Right renal pelvis (tissue), 4 donors: ENCODE results near the gene TRIM7. TPM values are rescaled to one million over a fixed set of nuclear protein-coding genes. Genes with fewer than 3 reads are reported as not detected.

ENCODE experiments used
- DNase-seq, 4 donors: peaks; one replicate each; pipeline ENCODE4 v3.0.0-alpha.2; 2013; ENCODE audit warnings: low read depth in 4 of 4, low spot score in 3 of 4, missing footprints in 1 of 4
- polyA plus RNA-seq, 4 donors: library from polyadenylated mRNA; unstranded; fragments of 120-200 nt; gene quantifications; one replicate each; pipeline ENCODE4 v1.2.1, GENCODE V29; 2013; ENCODE audit not compliant: insufficient read length in 4 of 4

TRIM7 gene
- polyA plus RNA-seq: under 1 TPM in 3 of 4 donors, not detected in 1; 0.09 to 0.29 (median 0.18) TPM

DNA sequence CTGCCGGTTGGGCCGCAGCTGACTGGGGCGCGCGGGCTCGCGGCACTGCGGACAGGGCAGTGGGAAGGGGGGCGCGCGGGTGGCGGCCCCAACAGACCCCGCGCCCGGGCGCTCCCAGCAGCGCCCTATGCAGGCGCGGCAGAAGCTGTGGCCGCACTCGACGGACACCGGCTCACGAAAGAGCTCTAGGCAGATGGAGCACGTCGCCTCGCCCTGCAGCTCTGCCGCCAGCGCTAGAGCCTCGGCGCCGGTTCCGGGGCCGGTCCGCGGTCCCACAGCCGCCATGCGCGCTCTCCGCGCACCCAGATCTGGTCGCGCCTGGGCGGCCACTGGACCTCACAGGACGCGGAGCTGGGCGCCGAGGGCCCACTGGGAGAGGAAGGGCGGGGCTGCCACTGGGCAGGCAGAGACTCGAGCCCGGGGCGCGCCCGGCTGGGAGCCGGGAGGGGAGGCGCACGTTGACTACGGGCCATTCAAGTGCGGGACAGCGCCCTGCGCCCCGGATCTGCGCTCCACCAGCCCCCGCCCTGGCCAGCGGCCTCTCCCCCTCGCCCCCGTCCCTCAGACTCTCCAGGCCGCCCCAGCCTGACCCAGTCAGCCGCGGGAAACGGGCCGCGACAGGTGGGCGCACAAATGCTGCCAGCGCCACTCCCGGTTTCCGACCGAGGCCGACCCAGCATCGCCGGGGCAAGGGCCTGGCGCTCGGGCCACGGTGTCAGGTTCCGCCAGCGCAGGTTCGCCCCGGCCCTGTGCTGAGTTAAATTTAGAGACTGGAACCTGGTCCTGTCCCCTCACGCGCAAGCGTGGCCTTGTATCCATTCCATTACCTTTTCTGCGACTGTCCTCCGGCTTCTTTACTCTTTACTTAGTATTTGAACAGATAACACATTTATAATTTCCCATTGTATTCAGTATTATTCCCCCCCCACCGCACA is at the start of gene TRIM7:
Gene TRIM7, minus strand, starts transcription at position 371 of the 935 bp plus-strand sequence. Its CDS starts 86 bp downstream, at position 285.
- DNase-seq: no peak

GRCh38 chr5:181248277-181248676 is 43.3 kb upstream of the TRIM7 start:
- DNase-seq: no peak

- peak in 3 of 4 donors; percentile 73 to 81 (median 75) for DNase-seq
Observed at GRCh38 chr5:181246276-181247049, 41.5 kb upstream of the TRIM7 start.

- no peak for DNase-seq
Observed at GRCh38 chr5:181245427-181246275, 40.7 kb upstream of the TRIM7 start.

- DNase-seq: peak in 3 of 4 donors; percentile 87 to 96 (median 89)
Observed at GRCh38 chr5:181243564-181244343, 38.8 kb upstream of the TRIM7 start, which contains the start of gene RACK1. Gene RACK1 (minus strand): TSS chr5:181243906. CDS start chr5:181243800, 106 bp downstream.

GRCh38 chr5:181243018-181243563 is 38.1 kb upstream of the TRIM7 start:
- no peak for DNase-seq

DNA sequence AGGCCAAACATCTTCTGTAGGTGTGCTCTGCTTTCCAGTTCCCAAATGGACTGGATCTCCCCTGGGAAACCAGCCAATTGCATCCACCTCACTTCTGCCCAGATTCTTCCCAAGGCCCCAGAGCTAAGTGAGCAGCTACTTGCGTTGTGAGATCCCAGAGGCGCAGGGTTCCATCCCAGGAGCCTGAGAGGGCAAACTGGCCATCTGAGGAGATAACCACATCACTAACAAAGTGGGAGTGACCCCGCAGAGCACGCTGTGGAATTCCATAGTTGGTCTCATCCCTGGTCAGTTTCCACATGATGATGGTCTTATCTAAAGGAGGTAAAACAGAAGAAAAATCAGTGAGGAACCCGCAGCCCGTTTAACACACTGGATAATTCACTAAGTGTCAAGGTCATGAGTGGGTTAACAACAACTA is 37.0 kb upstream of the TRIM7 start:
- DNase-seq: no peak

GRCh38 chr5:181241393-181241975 is 36.5 kb upstream of the TRIM7 start:
- no peak for DNase-seq

DNA sequence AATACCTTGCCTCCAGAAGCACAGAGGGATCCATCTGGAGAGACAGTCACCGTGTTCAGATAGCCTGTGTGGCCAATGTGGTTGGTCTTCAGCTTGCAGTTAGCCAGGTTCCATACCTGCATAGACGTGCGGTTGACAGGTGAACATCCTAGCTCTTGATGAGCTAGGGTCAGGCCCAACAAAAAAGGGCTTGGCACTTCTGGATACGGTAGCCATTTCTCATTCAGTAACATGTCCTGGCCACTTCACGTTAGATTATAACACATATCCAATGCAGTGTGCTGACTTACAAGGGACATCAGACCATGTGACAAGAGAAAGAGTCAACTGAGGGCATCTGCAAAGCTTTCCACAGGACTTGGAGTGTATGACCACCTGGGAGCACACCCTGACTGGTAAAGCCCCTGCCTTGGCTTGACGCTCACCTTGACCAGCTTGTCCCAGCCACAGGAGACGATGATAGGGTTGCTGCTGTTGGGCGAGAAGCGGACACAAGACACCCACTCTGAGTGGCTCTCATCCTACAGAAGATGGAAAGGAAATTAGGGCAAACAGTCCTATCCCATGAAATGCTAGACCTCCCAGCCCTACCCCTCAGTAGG is 34.2 kb upstream of the TRIM7 start:
- DNase-seq: no peak

DNA sequence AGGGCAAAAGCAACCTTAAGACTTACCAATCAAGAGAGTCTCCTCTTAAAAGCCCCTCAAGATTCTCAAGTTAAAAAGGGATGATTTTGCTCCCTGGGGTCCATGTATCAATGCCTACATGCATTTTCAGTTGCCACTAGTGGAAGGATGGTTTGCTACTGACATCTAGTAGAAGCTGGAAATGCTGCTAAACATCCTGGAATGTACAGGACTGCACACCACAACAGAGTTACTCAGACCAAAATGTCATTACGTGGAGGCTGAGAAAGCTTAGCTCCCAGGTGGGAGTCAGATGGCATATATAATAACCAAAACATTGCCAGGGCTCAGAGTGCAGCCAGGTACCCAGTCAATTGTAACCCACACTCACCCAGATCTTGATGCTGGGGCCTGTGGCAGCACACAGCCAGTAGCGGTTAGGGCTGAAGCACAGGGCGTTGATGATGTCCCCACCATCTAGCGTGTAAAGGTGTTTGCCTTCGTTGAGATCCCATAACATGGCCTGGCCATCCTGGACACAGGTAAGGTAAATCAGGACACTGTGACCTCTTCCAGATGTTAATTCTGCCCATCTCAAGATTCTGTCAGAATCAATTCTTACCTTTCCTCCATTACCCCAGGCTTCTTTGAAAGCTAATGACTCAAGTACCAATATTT is 32.9 kb upstream of the TRIM7 start:
- DNase-seq: no peak

DNA sequence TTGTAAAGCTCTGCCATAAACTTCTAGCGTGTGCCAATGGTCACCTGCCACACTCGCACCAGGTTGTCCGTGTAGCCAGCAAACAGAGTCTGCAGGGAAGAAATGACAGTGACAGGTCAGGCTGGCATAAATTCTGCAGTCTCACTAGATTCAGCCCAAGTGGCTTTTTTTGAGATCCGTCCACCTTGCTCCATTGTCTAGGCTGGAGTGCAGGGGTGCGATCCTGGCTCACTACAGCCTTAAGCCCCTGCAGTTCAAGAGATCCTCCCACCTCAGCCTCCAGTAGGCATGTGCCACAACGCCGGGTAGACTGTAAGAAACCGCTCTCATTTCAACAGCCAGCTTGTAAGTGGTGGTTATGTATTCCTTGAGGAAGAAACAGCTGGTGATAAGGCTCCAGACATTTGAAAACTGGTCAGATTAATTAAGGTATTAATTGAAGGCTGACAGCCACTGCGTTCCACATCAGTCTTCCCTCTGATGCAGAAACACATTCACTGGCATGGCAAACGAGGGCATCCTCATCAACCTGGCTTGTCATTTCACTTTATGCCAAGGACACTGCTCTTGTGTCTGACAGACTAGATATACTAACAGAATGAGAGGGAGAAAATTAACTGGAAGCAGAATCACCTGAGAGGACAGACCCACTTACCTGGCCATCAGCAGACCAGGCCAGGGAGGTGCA is 32.1 kb upstream of the TRIM7 start:
- DNase-seq: no peak

DNA sequence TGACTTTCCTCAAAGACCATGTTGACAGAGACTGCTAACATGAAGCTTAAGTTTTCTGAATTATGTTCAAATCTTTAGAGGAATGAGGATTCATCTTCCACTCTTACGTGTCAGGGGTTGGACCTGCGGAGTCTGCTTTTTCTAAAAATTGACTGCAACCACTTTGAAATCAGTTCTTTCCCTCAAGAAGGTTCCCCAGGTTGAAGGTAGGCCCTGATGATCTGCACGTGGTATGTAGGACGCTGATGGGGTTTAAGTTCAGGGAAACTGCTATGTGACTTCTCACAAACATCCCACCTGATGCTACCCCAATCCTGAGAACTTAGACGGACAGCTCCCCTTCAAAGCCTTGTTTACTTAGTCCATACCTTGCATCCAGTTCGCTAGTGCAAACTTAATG is 31.5 kb upstream of the TRIM7 start:
- no peak for DNase-seq

GRCh38 chr5:181235689-181236366 is 30.8 kb upstream of the TRIM7 start:
- DNase-seq: no peak

- DNase-seq: no peak
Observed at GRCh38 chr5:181235323-181235688, 30.3 kb upstream of the TRIM7 start.

DNA sequence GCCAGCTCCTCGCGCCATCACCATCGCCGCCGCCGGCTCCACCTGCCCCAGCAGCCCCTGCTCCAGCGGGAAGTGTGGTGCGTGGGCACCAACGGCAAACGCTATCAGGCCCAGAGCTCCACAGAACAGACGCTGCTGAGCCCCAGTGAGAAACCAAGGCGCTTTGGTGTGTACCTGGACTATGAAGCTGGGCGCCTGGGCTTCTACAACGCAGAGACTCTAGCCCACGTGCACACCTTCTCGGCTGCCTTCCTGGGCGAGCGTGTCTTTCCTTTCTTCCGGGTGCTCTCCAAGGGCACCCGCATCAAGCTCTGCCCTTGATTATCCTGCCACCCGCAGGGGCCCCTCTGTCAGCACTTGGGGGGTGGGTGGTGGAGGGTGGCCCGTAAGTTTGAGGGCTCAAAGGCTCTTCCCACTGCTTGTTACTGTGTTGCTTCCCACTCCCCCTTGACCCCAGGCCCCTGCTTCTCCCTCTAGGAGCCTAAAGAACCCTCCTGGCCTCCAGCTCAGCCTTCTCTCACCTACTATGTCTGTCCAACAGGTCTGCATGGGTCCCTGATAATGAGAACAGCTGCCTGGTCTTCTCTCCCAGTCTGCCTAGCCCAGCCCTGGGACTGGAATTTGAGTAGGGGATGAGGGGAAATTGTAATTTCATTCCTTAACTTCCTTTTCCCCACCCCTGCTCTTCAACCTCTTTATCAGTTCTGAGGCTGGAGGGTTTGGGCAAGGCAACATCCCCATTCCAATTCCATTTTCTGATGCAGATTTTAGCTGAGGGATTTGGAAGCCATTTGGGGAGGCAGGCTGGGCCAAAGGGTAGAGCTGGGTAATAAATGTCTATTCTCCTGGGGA is 29.7 kb upstream of the TRIM7 start:
- DNase-seq: no peak
